ENCODE data around the gene FAF2. TPM values are rescaled to one million over a fixed set of nuclear protein-coding genes. Genes with fewer than 3 reads are reported as not detected.

FAF2 gene
- total RNA-seq, 2 experiments from 2014 or later = 41.7 to 42.9 TPM

GRCh38 chr5:176535664-176536131, 87.5 kb downstream of the FAF2 start:
- ChIA-PET POLR2A (interaction anchor here (0.9 to 3.8 kb wide), 2 partner anchors 87 to 147 kb away, joined by 4 to 18 read pairs; partner anchors contain the start of gene FAF2), CTCF (interaction anchor here (0.7 to 1.8 kb wide), 3 partner anchors 8 to 120 kb away, joined by 3 to 7 read pairs (median 3); no protein-coding TSS in a partner anchor)

- POLR2A ChIA-PET = interaction anchor here (0.9 to 3.8 kb wide), 3 partner anchors 27 to 147 kb away, joined by 3 to 18 read pairs (median 4); partner anchors contain the start of gene FAF2
Observed at GRCh38 chr5:176536132-176536901, 88.1 kb downstream of the FAF2 start.

DNA sequence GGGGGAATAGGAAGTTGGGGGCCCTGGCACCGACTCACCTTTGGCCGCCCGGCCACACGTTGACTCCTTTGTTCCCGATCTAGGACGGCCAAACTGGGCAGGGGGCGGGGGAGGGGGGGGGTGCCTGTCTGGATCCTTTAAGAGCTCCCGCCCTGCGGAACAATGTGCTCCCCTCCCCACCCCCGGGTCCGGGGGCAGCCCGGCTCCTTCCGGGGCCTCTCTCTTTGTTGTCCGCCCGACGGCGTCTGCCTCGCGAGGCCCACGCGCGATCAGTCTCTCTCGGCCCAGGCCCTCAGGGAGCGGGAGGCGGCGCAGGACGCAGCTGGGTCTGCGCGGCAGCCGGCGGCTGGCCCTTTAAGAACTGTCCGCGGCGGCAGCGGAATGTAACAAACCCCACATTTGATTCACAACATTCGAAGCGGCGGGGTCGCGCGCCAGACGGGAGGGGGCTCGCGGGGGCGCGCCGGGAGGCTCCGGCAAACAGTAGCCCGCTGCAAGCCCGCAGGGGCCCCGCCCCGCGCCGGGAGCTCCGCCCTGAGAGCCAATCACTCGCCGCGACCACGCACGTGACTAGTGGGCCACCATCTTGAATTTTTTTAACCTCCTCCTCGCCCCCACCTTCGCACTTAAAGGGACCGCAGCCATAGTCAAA, 88.8 kb downstream of the FAF2 start, which contains the start of gene RNF44:
RNF44 (minus strand) TSS at position 501 of the 652 bp plus-strand sequence. CDS start 4,930 bp downstream, outside the sequence.
- ChIA-PET CTCF (interaction anchor here (0.8 to 1.3 kb wide), 6 partner anchors 38 to 122 kb away, joined by 3 to 5 read pairs (median 4); partner anchors contain the start of gene FAF2), POLR2A (interaction anchor here (0.8 to 1.6 kb wide), 4 partner anchors 13 to 149 kb away, joined by 3 to 7 read pairs (median 4); partner anchors contain the start of genes FAF2 and NOP16)

More at GRCh38 chr5:176536132-176536901, 88.1 kb downstream of the FAF2 start:
- CTCF ChIA-PET = interaction anchor here (0.8 to 1.8 kb wide), 6 partner anchors 8 to 121 kb away, joined by 3 to 7 read pairs (median 3); no protein-coding TSS in a partner anchor

DNA sequence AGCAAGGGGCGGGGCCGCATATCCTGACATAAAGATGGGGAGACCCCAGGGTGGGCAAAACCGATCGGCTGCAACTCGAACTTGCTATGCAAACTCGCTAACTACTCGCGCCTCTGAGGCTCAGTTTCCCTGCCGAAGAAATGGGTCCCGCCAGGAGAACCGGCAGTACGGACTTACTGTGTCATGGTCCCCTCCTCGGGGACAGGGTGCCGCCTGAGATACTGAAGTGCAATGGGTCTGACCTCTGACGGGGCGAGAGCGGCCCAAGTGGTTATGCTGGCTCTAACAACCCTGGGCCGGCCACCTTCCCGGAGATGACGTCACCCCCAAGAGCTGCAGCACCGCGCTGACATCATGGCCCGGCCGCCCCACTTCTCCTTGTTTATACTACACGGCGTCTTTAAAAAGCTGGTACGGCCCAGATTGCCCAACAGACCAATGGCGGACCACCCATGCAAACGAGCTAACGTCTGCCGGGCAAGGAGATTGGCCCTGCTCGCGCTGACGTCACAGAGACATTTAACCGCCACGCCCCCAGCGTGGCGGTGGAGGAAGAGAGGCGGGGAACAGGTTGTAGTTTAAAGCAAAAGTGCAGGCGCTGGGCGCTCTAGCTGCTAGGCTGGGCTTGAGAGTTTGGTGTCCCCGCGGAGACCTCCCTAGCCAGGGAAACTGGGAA, 89.5 kb downstream of the FAF2 start:
- ChIA-PET POLR2A (interaction anchor here (0.8 to 1.6 kb wide), 5 partner anchors 12 to 150 kb away, joined by 3 to 7 read pairs (median 4); partner anchors contain the start of genes CLTB, FAF2 and NOP16), CTCF (interaction anchor here (1.2 kb wide), 2 partner anchors 59 to 90 kb away, joined by 4 read pairs; partner anchors contain the start of gene FAF2)

DNA sequence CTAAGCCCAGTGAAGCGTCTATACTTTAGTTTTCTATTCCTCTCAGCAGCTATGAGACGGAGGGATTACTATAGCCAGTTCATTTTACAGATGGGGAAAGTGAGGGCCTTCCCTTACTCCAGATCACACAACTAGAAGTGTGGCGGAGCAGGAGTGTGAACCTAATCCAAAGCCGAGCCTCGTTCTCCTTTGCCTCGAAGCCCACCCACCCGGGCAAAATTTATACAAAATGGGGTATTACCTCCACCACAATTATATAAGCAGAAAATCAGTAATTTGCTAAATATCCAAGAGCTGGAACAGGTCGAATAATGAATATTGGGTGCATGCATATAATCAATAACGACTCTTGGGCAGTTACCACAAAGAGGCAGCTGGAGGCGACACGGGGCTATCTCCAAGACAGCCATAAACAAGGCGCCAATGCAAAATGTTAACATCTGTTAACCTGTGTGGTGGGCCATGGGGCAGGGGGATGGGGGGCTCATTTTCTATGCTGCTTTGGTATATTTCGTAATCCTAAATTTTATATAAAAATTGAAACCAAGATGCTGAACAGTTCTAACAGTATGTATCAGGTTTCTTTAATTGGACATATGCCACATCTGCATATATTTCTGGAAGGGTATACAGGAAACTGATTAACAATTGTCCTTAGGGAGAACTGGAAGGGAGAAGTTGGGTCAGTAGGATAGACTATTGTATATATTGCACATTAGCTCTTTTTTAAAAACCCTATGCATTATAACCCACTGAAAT, 90.2 kb downstream of the FAF2 start:
- ChIA-PET POLR2A (interaction anchor here (1.1 to 1.6 kb wide), 3 partner anchors 90 to 150 kb away, joined by 3 to 7 read pairs (median 5); partner anchors contain the start of genes CLTB, FAF2 and NOP16), CTCF (interaction anchor here (0.8 to 1.2 kb wide), 4 partner anchors 34 to 90 kb away, joined by 3 to 4 read pairs (median 4); partner anchors contain the start of gene FAF2)

DNA sequence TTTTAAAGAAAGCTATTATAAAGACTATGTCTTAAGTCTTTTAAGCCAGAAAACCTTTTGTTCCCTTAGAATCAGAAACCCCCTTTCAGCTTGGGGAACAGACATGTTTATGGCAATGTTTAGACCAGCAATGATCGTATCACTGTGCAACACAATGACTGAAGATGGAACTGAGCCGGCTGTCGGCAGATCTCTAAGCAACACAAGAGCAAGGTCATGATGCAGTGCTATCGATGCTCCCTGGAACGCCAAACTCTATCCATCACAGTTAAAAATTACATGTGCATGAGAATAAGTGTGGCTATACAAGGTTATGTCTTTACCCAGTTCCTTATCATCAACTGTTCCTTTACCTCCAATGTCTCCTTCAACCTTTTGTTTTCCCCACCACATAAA, 90.8 kb downstream of the FAF2 start:
- ChIA-PET CTCF (interaction anchor here (0.6 to 1.2 kb wide), 3 partner anchors 33 to 134 kb away, joined by 3 read pairs; partner anchors contain the start of gene FAF2), POLR2A (interaction anchor here (0.7 to 1.1 kb wide), 2 partner anchors 122 to 123 kb away, joined by 3 to 4 read pairs; partner anchors contain the start of gene CLTB)

DNA sequence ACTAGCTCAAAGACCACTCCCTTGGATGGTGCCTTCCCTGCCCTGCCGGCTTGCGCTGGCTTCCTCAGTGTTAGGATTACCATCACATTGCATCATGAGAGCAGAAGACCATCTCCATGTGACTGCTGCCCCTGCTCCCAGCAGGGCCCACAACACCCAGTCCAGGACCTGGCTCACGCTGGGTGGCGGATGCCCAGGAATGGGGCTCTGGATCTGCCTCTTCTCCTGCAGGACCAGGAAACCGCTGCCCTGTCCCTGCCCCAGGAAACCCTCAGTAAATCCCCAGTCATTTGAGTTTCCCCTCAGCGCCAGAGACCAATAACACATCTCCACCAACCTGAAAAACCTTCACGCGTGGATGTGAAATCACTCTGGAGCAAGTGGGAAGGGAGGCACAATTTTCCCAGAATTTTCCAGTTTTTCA, 92.3 kb downstream of the FAF2 start:
- ChIA-PET POLR2A (interaction anchor here (0.6 kb wide), 1 partner anchor 816 kb away, joined by 8 read pairs; no protein-coding TSS in a partner anchor), CTCF (no interaction called here)

DNA sequence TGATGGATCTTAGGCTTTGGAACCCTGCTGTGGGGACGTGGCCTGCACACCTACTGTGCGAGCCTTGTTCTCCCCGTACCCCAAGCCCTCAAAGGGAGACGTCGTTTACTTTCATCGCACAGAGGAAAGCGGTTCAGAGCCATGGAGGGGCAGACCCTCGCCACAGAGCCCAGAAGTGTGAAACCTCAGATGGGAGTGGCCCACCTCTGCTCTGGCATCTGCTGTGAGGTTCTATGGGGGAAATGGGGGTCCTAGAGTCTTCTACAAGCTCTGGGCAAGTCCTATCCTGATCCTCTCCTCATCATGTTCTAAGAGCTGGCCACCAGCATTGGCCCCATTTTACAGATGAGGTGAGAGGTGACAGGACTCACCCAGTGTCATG, 92.8 kb downstream of the FAF2 start:
- CTCF ChIA-PET = no interaction called here
- POLR2A ChIA-PET = no interaction called here

GRCh38 chr5:176541338-176542134, 93.4 kb downstream of the FAF2 start:
- ChIA-PET CTCF (no interaction called here), POLR2A (no interaction called here)

- CTCF ChIA-PET = interaction anchor here (1.0 to 1.4 kb wide), 2 partner anchors 11 to 12 kb away, joined by 4 to 5 read pairs; no protein-coding TSS in a partner anchor
- POLR2A ChIA-PET = interaction anchor here (1.3 to 2.0 kb wide), 2 partner anchors 9 to 12 kb away, joined by 4 to 14 read pairs; no protein-coding TSS in a partner anchor
Observed at GRCh38 chr5:176542135-176542595, 94.0 kb downstream of the FAF2 start.

- ChIA-PET CTCF (interaction anchor here (0.6 to 2.2 kb wide), 6 partner anchors 8 to 106 kb away, joined by 3 to 8 read pairs (median 6); no protein-coding TSS in a partner anchor), POLR2A (interaction anchor here (0.6 to 2.0 kb wide), 11 partner anchors 8 to 183 kb away, joined by 3 to 14 read pairs (median 5); partner anchors contain the start of genes CLTB, FAF2, HIGD2A and NOP16)
Observed at GRCh38 chr5:176542596-176543427, 94.6 kb downstream of the FAF2 start.

GRCh38 chr5:176543428-176544182, 95.4 kb downstream of the FAF2 start:
- ChIA-PET CTCF (interaction anchor here (1.0 to 2.2 kb wide), 6 partner anchors 8 to 29 kb away, joined by 4 to 8 read pairs (median 6); no protein-coding TSS in a partner anchor), POLR2A (interaction anchor here (0.6 to 2.0 kb wide), 12 partner anchors 9 to 184 kb away, joined by 3 to 14 read pairs (median 4); partner anchors contain the start of genes CLTB, FAF2, HIGD2A and NOP16)

- CTCF ChIA-PET = no interaction called here
- POLR2A ChIA-PET = no interaction called here
Observed at GRCh38 chr5:176545388-176545736, 97.2 kb downstream of the FAF2 start.

DNA sequence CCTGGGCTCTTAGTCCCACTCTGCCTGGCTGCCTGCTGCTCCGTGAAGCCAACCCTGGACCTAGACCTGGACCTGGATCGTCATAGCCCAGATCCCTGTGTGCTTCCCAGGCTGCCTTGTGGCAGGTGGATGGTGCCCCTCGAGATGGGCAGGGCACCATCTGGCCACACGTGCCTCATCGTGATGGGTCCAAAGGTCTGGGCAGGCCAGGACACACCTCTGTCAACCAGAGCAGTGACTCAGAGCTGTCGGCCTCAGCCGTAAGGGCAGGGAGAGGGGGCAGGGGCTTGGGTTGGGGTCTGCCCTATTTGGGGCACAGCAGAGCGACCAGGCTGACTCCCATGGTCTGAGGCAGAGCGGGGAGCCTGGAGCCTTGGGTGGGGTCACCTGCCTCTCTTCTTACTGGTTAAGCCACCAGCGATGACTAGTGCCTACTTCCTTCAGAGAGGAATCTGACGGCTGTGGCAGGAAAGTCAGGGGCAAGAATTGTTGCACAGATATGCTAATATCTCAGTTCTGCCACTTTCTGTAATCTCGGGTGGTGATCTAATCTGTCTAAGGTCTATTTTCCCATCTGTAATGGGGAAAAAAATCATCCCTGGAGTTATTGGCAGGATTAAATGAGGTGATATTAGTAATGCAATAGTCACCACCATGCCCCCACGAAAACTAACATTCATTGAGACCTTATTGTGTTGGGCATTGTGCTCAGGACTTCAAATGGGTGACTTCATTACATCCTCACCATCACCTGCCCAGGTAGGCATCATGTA, 97.7 kb downstream of the FAF2 start:
- POLR2A ChIA-PET = no interaction called here
- CTCF ChIA-PET = no interaction called here
